Activated CD4-positive, alpha-beta T cell treated with anti-CD3 and anti-CD28 coated beads, Interleukin-10, Interleukin-2, amounts not matched to agents 100 ng/mL and 50 ng/mL, durations not matched to agents 16 hours and 8 hours (primary cell): Measurements from ENCODE around the gene HTR6.
A peak's percentile ranks its signal among the peaks of the same experiment; 100 is the strongest.

Experiments used
- DNase-seq: peaks from one replicate; pipeline ENCODE4 v3.0.0-alpha.2; 2020

Gene HTR6

GRCh38 chr1:19657511-19657910 is 7.2 kb upstream of the HTR6 start:
- DNase-seq, result no peak

GRCh38 chr1:19658186-19658585 is 6.5 kb upstream of the HTR6 start:
- DNase-seq, result no peak

GRCh38 chr1:19661721-19662228 is 2.9 kb upstream of the HTR6 start:
- peak; percentile 47 for DNase-seq

- no peak for DNase-seq
Measured at GRCh38 chr1:19662313-19662712, 2.4 kb upstream of the HTR6 start.

GRCh38 chr1:19665186-19665495 is 466 bp downstream of the HTR6 start:
- no peak for DNase-seq

- DNase-seq, result no peak
Measured at GRCh38 chr1:19665496-19666465, 1.1 kb downstream of the HTR6 start.

GRCh38 chr1:19668888-19669287 is 4.2 kb downstream of the HTR6 start:
- no peak for DNase-seq

- DNase-seq, result no peak
Measured at GRCh38 chr1:19670787-19671186, 6.1 kb downstream of the HTR6 start.

- DNase-seq, result no peak
Measured at GRCh38 chr1:19672237-19672636, 7.6 kb downstream of the HTR6 start.

- no peak for DNase-seq
Measured at GRCh38 chr1:19675797-19676196, 11.1 kb downstream of the HTR6 start.

- peak; percentile 19 for DNase-seq
Measured at GRCh38 chr1:19676438-19676922, 11.8 kb downstream of the HTR6 start.

- DNase-seq, result no peak
Measured at GRCh38 chr1:19678493-19678892, 13.8 kb downstream of the HTR6 start.

GRCh38 chr1:19678931-19679453 is 14.3 kb downstream of the HTR6 start:
- DNase-seq, result no peak

GRCh38 chr1:19679691-19680090 is 15.0 kb downstream of the HTR6 start:
- no peak for DNase-seq

- DNase-seq, result no peak
Measured at GRCh38 chr1:19680644-19681043, 16.0 kb downstream of the HTR6 start.

- DNase-seq, result no peak
Measured at GRCh38 chr1:19682257-19682656, 17.6 kb downstream of the HTR6 start.

- no peak for DNase-seq
Measured at GRCh38 chr1:19682901-19683300, 18.2 kb downstream of the HTR6 start.

- no peak for DNase-seq
Measured at GRCh38 chr1:19683351-19683750, 18.7 kb downstream of the HTR6 start.

GRCh38 chr1:19684677-19685076 is 20.0 kb downstream of the HTR6 start:
- no peak for DNase-seq

- no peak for DNase-seq
Measured at GRCh38 chr1:19685994-19686393, 21.3 kb downstream of the HTR6 start.

GRCh38 chr1:19687414-19687813 is 22.7 kb downstream of the HTR6 start:
- DNase-seq, result no peak

- DNase-seq, result no peak
Measured at GRCh38 chr1:19688041-19688842, 23.6 kb downstream of the HTR6 start.

GRCh38 chr1:19689085-19689757 is 24.5 kb downstream of the HTR6 start:
- no peak for DNase-seq
